ENCODE measurements around the gene FAM20C.

DNA sequence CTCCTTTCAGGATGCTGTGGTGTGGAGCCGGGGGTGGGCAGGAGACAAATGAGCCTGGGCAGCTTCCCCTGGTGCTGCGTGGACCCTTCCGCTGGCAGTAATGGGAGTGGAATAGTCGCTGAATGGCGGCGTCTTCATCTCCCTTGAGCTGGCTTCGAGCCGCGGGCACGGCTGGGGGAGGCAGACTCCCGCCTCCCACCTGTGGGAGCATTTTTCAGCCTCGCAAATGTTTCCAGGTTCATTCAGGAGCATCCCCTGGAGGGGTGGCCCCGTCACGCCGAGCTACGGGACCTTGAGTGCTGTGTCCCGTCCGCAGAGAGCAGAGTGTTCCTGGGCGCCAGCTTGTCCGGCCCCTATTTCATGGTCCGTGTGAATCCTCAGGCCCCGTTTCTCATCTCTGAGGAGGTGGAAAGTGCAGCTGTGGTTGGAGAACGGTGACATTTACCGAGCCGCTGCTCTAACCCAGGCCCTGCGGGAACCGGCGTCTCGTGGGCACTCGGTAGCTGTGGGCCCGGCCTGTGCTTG is 18.1 kb downstream of the FAM20C start:
- TF ChIP-seq, protein P1, sequence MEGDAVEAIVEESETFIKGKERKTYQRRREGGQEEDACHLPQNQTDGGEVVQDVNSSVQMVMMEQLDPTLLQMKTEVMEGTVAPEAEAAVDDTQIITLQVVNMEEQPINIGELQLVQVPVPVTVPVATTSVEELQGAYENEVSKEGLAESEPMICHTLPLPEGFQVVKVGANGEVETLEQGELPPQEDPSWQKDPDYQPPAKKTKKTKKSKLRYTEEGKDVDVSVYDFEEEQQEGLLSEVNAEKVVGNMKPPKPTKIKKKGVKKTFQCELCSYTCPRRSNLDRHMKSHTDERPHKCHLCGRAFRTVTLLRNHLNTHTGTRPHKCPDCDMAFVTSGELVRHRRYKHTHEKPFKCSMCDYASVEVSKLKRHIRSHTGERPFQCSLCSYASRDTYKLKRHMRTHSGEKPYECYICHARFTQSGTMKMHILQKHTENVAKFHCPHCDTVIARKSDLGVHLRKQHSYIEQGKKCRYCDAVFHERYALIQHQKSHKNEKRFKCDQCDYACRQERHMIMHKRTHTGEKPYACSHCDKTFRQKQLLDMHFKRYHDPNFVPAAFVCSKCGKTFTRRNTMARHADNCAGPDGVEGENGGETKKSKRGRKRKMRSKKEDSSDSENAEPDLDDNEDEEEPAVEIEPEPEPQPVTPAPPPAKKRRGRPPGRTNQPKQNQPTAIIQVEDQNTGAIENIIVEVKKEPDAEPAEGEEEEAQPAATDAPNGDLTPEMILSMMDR (IDR thresholded peaks at IDR 0.05) = no peak
- TF ChIP-seq POLR2AphosphoS5 (IDR thresholded peaks at IDR 0.05) = no peak

Data from prostate gland (tissue), 2 donors.